CD4-positive, alpha-beta T cell treated with Interleukin-2 at 100 ng/mL for 4 hours (primary cell): ENCODE results near the gene EFNA4.
"Not testable (repeated sequence)": the region's sequence is repeated elsewhere in the genome, so short reads cannot be mapped to it uniquely, and the experiment has no call there.

ENCODE experiments used
- DNase-seq: peaks from one replicate; pipeline ENCODE4 v3.0.0-alpha.2; 2020; ENCODE audit warnings: low spot score

EFNA4 gene

GRCh38 chr1:155086856-155087535 lies 23.5 kb downstream of the EFNA4 start:
- DNase-seq: no peak

GRCh38 chr1:155091071-155092051 lies 27.8 kb downstream of the EFNA4 start:
- peak; percentile 83 for DNase-seq

- DNase-seq: no peak
Measured at GRCh38 chr1:155092131-155092530, 28.6 kb downstream of the EFNA4 start.

- DNase-seq: no peak
Measured at GRCh38 chr1:155092641-155093040, 29.1 kb downstream of the EFNA4 start.

GRCh38 chr1:155093911-155094621 lies 30.5 kb downstream of the EFNA4 start:
- DNase-seq: peak; percentile 29

GRCh38 chr1:155094622-155094948 lies 31.0 kb downstream of the EFNA4 start:
- DNase-seq: no peak

GRCh38 chr1:155099331-155099730 lies 35.8 kb downstream of the EFNA4 start:
- DNase-seq: no peak

GRCh38 chr1:155103325-155103724 lies 39.8 kb downstream of the EFNA4 start:
- DNase-seq: no peak

- DNase-seq: no peak
Measured at GRCh38 chr1:155104605-155105534, 41.3 kb downstream of the EFNA4 start.

- DNase-seq: no peak
Measured at GRCh38 chr1:155105604-155106011, 42.1 kb downstream of the EFNA4 start.

GRCh38 chr1:155106862-155107261 lies 43.3 kb downstream of the EFNA4 start:
- no peak for DNase-seq

GRCh38 chr1:155107309-155108264 lies 44.0 kb downstream of the EFNA4 start:
- DNase-seq: no peak

- DNase-seq: no peak
Measured at GRCh38 chr1:155108296-155108695, 44.8 kb downstream of the EFNA4 start.

- no peak for DNase-seq
Measured at GRCh38 chr1:155110381-155110780, 46.8 kb downstream of the EFNA4 start.

- no peak for DNase-seq
Measured at GRCh38 chr1:155110826-155111225, 47.3 kb downstream of the EFNA4 start.

GRCh38 chr1:155113450-155113980 lies 50.0 kb downstream of the EFNA4 start:
- no peak for DNase-seq

- DNase-seq: no peak
Measured at GRCh38 chr1:155116113-155116764, 52.7 kb downstream of the EFNA4 start.

- no peak for DNase-seq
Measured at GRCh38 chr1:155117610-155118009, 54.1 kb downstream of the EFNA4 start.

- DNase-seq: not testable (repeated sequence)
Measured at GRCh38 chr1:155118090-155118489, 54.5 kb downstream of the EFNA4 start.
